Measurements from ENCODE around the gene PSMD3.
A peak's percentile ranks its signal among the peaks of the same experiment; 100 is the strongest.

PSMD3 gene

DNA sequence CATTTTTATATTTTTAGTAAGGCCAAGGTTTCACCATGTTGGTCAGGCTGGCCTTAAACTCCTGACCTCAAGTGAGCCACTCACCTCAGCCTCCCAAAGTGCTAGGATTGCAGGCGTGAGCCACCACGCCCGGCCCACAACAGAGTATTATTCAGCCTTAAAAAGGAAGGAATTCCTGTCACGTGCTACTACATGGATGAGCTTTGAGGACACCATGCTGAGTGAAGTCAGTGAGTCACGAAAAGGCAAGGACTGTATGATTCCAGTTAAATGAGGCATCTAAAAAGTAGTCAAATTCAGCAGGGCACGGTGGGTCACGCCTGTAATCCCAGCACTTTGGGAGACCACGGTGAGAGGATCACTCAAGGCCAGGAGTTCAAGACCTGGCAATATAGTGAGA lies 44.3 kb downstream of the PSMD3 start:
- no peak for DNase-seq

GRCh38 chr17:40025559-40025958 lies 45.0 kb downstream of the PSMD3 start:
- DNase-seq = no peak

GRCh38 chr17:40025991-40026815 lies 45.6 kb downstream of the PSMD3 start:
- no peak for DNase-seq

DNA sequence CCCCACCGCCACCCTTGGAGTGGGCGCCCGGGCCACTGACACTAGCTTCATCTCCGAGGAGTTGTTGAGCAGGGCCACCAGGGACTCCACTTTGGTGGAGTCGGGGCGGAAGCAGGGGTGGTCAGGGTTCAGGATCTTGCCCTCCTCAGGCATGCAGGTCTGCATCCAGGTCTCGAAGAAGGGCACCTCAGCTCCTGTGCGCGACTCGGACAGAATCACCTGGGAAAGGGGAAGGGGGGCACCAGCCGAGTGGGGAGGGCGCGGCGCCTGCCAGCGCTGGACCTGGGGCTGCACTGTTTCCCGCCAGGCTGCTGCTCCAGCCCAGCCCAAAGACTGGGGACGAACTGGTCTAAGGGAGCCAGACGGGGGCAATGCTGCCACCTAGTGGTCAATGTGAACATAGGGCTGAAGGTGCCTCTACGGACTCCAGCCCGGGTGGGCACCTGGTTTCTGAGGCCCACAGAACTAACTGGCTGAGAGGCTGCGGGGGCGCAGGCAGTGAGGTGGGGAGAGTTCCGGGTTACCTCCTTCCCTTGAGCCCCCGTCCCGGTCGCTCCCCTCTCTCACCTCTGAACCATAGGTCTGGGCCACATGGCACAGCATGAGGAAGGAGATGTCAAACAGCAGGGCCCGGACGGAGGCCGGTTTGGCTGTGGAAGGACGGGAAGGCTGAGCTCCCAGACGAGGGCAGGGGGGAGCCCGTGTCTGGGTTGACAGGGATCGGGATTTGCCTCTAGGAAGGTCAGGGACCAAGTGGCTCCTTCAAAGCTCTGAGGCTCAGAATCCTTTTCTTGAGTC lies 46.4 kb downstream of the PSMD3 start:
- DNase-seq = peak; percentile 38

DNA sequence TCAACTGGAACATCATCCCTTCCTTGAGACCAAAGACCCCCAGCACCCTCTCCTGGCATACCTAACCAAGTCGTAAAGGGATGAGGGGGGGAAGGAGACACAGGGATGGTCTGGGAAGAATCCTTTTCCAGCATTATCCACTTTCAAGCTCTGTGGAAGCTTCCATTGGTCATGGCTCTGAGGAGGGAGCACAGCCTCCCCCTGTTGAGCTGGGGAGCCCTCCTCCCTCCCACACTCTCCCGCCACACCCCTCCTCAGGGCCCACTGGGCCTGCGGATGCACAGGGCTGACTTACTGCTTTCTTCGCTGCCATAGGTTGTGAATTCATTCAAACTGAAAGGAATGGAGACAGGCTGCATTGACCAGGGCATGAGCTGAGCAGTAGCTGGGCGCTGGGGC lies 47.0 kb downstream of the PSMD3 start:
- no peak for DNase-seq

- DNase-seq = no peak
Measured at GRCh38 chr17:40028595-40028994, 48.0 kb downstream of the PSMD3 start.

DNA sequence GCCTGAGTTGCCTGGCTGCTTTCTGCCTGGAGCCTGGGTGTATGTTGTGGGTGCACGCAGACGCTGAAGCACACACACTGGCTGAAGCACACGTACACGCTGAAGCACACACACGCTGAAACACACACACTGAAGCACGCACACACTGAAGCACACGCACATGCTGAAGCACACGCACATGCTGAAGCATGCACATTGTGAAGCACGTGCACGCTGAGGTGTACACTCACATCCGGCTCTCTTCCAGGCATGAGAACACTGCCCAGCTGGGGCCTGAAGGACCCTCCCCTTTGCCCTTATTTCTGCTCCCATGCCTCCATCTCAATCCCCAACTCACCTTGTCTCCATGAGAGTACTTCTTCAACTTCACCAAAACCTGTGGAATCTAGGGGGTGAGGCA lies 51.1 kb downstream of the PSMD3 start:
- no peak for DNase-seq

DNA sequence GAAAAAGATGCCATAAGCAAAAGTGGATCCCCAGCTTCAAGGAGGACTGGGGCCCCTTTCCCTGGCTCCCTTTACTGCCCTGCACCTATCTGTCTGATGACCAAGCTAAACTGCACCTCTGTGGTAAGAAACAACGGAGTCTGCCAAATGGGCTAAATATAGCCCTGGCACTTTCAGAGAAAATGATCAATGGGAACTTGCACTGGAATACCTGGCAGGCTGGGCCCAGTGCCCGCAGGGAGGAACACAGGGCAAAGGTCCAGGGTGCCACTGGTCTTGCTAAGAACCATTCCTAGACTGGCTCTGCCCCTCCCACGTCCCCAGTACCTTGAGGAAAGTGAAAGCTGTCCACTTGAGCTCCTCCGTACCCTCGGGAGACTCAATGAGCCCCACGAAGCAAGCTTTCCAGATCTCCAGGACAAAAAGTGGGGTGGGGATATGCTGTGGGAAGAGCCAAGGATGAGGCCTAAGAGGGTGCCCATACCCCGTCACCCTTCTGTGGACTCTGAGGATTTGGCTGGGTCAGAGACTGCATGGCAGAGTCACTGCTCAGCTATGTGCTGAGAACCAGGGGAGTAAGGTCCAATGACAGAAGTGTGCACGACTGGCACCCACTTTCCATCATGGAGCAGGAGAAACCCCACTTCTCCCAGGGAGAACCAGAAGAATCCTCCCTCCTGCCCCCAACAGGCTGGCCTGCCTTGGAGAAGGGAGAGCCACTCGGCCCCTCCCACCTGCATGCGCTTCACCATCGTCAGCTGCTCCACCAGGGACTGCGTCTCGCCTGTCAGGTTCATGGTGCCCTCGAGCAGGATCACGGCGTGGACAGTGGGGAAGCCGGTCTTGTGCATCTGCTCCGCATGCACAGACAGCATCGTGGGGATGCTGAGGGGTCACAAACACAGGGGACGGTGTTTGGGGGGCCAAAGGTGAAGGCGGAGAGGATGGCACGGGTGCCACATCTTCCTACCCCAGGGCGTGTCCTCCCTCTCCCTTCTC lies 52.0 kb downstream of the PSMD3 start:
- DNase-seq = no peak

GRCh38 chr17:40033339-40033738 lies 52.7 kb downstream of the PSMD3 start:
- no peak for DNase-seq

GRCh38 chr17:40034426-40035161 lies 54.0 kb downstream of the PSMD3 start:
- DNase-seq = no peak

- no peak for DNase-seq
Measured at GRCh38 chr17:40035162-40035559, 54.6 kb downstream of the PSMD3 start.

GRCh38 chr17:40038882-40039513 lies 58.4 kb downstream of the PSMD3 start:
- no peak for DNase-seq

- DNase-seq = no peak
Measured at GRCh38 chr17:40041196-40041595, 60.6 kb downstream of the PSMD3 start.
